Non-pigmented ciliary epithelial cell (primary cell): ENCODE data around the gene PROK2.

Experiments used
- DNase-seq: peaks from one replicate; pipeline ENCODE4 v3.0.0-alpha.2; 2010; ENCODE audit warnings: low read depth

The PROK2 gene

DNA sequence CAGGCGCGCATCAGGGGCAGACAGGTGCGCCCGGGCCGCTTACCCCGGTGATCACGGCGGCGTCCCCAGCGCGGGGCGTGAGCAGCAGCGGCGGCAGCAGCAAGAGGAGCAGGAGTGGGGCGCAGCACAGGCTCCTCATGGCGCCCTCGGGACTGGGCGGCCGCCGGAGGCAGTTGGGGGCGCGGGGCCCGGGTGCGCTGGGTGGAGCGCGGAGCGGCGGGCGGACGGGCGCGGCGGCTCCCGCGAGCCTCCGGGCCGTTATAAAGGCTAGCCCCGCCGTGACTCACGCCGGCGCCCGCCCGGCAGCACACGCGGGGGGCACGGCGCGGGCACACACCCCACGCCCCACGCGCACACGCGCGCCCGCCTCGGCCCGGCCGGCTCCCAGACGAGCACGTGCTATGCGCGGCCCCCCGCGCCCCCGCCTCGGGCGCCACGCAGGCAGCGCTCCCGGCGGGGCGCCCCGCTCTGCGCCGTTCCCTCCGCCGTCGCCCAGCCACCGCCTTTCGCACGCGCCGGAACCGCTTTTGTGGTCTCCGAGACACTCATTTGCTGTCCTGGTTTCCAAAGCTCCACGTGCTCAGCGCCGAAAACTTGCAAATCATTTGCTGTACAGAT is at the start of gene PROK2:
TSS of gene PROK2 (minus strand) at position 235 of the 618 bp plus-strand sequence. CDS start at position 139, 96 bp downstream.
- DNase-seq, result no peak

GRCh38 chr3:71831599-71831998 is 46.7 kb upstream of the PROK2 start:
- no peak for DNase-seq

DNA sequence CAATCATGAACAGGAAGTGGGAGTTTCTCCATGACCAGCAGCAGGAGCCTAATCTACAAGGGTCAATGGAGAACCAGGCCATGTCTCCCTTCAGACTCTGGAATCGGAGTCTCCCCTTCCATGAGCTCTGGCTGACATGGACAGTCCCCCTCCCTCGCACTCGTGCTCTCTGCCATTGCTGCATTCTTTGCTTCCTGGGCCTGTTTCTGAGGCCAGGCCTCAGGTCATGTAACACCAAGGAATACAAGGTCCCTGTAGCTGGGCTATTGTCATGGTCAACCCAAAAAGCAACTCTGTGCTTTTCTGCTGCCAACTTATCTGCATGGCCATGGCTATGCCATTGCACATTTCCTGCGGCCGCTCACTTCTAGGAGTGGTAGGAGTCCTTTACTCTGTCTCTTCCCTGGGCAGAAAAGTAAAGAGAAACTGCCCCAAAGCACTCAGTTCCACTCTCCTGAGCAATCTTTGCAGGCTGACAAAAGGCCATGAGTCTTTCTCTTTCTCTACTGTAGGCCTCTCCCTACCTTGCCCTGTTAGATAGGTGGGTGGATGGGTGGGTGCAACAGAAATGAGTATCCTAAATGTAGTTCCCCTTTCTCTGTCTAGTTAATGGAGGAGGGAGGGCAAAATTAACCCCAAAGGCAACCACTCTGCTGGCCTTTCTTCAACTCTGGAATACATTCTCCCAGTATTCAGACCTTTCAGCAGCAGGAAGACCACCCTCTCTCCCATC is 40.8 kb upstream of the PROK2 start:
- no peak for DNase-seq

DNA sequence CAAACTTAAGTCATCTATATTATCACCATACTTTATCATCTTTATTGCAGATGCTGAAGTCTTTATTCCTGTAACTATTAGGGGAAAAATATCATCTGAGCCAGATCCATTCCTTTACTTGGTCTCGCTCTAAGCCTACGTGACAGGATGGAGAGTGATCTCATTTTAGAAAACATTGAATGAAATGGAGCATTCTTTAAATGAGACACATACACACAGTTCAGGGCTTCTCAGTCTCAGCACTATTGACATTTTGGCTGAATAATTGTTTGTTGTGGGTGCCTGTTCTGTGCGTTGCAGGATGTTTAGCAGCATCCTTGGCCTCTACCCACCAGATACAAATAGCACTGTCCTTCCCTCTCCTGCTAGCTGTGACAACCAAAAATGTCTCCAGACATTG is 36.2 kb upstream of the PROK2 start:
- no peak for DNase-seq

- no peak for DNase-seq
Observed at GRCh38 chr3:71817262-71817661, 32.3 kb upstream of the PROK2 start.

DNA sequence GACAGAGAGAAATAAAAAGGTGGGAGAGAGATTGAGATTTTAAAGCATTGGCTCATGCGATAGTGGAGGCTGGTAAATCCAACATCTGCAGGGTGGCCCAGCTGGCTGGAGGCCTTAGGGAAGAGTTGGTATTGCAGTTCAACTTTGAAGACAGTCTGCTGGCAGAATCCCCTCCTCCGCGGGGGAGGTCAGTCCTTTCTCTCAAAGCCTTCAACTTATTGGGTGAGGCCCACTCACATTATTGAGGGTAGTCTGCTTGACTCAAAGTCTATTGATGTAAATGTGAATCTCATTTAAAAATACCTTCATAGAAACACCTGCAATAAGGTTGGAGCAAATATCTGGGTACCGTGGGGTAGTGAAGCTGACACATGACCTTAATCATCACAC is 31.8 kb upstream of the PROK2 start:
- no peak for DNase-seq

- DNase-seq, result no peak
Observed at GRCh38 chr3:71815340-71816067, 30.6 kb upstream of the PROK2 start.

- no peak for DNase-seq
Observed at GRCh38 chr3:71813704-71814103, 28.8 kb upstream of the PROK2 start.

GRCh38 chr3:71813073-71813472 is 28.1 kb upstream of the PROK2 start:
- DNase-seq, result no peak

- no peak for DNase-seq
Observed at GRCh38 chr3:71810056-71810455, 25.1 kb upstream of the PROK2 start.

- DNase-seq, result no peak
Observed at GRCh38 chr3:71809321-71810026, 24.5 kb upstream of the PROK2 start.

DNA sequence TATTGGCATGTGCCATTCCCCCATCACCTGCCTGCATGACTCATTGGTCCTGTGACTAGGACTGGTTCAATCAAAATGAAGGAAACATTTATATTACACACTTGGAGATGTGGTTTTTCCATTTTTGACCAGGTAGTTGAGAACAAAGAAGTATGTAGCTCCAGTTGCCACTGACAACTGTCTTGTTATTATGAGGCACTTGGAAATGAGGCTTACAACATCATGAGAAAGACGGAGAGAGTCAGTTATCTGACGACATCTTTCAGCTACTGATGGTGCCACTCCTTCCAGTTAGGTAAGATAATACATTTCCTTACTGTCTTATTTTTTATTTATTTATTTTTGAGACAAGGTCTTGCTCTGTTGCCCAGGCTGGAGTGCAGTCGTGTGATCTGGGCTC is 21.8 kb upstream of the PROK2 start:
- DNase-seq, result no peak

DNA sequence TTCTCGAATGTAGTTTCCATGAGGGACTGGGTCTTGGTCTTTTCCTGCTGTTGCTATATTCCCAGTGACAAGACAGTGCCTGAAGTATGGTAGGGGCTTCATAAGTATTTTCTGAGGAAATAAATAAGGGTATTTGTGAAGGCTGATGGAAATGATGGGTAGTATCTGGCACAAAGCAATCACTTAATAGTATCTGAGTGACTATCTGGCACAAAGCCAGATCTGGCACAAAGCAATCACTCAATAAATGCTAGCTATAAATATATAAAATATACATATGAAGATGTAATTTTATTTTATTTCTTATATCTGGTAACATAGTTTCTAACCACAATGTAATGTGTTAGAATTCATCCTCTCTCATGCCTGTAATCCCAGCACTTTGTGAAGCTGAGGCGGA is 20.7 kb upstream of the PROK2 start:
- no peak for DNase-seq

DNA sequence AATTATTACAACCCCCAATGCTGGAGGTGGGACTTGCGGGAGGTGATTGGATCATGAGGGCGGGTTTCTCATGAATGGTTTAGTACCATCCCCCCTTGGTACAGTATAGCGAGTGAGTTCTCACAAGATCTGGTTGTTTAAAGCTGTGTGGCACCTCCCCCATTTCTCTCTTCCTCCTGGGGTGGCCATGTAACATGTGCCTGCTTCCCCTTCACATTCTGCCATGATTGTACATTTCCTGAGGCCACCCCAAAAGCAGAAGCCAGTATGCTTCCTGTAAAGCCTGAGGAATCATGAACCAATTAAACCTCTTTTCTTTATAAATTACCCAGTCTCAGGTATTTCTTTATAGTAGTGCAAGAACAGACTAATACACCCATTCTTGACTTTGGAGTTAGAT is 20.3 kb upstream of the PROK2 start:
- no peak for DNase-seq

DNA sequence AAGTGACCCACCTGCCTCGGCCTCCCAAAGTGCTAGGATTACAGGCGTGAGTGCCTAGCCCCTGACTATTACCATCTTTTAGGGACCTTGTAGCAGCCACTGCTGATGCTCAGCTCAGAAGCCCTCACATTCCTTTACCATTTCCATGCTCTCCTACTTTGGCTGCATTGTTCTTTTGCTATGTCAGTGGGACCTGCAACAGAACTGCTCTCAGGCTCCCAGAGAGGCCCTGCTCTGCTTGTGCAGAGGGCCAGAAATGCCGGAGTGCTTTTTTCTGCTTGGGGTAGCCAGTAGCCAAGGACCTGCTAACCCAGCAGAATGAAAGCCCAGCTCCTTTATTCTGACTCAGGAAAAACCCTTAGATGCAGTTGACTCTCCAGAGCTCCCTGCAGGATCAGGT is 18.3 kb upstream of the PROK2 start:
- no peak for DNase-seq

GRCh38 chr3:71801986-71802385 is 17.0 kb upstream of the PROK2 start:
- no peak for DNase-seq

- no peak for DNase-seq
Observed at GRCh38 chr3:71800023-71800422, 15.1 kb upstream of the PROK2 start.

DNA sequence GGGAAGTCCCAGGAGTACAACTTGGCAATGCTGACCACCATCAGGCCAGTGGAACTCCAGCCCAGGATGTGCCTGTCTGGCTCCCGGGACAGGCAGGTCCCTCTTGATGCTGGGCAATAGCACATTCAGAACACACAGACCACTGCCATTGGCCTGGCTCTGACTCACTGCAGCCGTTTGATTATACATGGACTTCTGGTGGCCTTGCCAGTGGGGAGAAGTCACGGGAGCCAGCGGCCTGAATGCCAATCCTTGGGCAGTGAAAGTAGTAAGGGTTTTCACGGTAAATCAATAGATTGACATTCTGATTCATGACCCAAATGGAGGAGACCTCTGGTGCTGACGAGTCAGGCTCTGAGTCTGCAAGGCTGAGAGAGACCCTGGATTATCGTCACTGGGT is 12.5 kb upstream of the PROK2 start:
- DNase-seq, result no peak

- no peak for DNase-seq
Observed at GRCh38 chr3:71796290-71796689, 11.3 kb upstream of the PROK2 start.

DNA sequence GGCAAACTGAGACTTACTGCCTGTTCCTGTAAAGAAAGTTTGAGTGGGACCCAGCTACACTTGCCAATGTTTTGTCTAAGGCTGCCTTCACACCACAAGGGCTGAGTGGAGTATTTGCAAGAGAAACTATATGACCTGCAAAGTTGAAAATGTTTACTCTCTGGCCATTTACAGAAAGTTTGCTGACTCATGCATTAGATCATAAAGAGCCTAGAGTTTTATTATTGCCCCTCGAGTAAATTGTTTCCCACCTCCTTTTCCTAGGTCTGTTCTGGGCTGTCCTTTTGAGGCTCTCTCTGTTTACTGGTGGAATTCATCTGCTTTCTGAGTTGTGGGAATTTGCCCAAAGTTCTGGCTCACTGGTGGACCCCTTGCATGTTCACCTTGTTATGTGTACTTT is 6.7 kb upstream of the PROK2 start:
- no peak for DNase-seq

GRCh38 chr3:71789922-71790321 is 5.0 kb upstream of the PROK2 start:
- DNase-seq, result no peak

DNA sequence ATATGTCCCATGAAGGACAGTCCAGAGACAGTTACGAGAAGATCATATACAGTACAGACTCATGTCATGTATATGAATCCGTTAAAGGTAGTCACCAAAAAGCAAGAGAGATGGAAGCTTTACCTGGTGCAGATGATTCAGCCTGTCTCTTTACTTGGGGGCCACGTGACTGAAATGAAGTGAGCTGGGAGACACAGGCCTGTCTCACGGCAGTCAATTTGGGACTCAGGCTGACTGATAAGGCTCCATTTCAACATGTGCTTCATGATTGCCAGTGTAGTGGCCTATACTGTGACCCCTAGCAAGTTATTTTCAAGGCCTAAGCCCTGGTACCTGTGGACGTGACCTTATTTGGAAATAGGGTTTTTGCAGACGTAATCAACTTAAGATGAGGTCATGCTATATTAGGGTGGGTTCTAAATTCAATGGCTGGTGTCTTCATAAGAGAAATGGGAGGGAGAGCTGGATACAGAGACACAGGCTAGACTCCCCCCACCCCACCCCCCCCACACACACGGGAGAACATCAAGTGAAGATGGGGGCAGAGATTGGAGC is 3.0 kb upstream of the PROK2 start:
- no peak for DNase-seq
